GM21529 (cell line): ENCODE measurements around the gene MINAR1.

ENCODE experiments used
- ATAC-seq: cut with Tn5 transposase; IDR thresholded peaks from one replicate; pipeline ENCODE4 v1.9.1; 2021; ENCODE audit not compliant: unreplicated experiment

Gene MINAR1

DNA sequence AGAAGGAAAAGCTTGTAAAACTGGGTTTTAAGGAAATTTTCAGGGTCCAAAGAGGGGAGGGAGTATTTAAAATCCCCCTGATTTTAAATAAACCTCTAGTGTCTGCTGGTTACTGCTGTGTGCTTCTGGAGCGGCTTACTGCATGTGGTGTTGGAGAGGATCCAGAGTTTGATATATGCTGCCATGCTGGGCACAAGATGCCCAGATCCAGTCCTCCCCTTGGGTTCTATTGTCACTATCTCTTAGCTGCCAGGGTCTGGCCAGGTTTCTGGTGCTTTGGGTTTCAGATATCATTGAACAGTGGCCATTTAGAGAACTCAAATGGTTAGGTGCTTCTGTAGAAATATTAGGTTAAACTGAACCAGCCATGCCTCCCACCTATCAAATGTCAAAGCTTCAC is 27.5 kb downstream of the MINAR1 start:
- ATAC-seq: no peak

DNA sequence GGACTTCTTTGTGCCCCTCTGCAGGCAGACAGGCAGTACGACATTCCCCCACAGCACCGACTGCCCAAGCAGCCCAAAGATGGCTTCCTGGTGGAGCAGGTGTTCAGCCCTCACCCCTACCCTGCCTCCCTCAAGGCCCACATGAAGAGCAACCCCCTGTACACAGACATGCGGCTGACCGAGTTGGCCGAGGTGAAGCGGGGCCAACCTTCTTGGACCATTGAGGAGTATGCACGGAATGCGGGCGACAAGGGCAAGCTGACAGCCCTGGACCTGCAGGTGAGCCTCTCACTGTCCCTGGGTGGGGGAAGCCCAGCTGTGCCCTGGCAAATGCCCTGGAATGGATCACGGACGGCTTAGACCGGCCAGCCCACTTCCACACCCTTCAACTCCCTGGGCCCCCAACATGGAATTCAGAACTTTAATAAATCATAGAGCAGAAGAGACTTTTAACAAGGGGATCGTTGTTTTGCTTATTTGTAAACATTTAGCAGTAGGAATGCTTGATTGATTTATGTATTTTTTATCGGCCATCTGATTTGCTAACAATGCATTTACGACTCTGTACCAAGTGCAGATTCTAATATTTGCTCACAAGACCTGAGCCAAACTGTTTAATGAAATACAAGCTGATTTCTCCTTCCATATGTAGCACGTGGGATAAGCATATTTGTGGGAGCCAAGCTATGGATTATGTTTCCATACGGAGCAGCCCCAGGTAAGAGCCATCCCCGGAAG is 31.1 kb downstream of the MINAR1 start:
- ATAC-seq: no peak

DNA sequence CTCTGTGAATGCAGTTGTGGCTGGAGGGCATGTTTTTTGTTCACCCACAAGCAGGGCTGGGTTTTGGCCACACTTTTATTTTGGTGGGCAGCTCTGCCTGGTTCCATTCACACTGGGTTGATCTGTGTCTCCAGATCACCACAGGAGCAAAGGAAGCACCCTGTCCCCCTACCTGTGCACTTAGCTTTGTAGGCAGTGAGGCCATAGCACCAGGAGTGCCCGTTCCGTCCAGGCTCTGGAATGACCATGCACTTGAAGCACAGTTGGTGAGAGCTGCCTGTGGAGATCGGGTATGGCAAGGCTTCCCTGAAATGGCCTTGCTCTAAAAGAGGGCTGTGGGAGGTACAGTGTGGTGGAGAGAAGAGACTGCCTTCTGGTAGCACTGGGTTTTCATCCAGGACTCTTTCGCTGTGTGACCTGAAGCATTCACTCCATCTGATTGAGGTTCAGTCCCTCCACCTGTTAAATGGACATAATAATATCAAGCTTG is 31.7 kb downstream of the MINAR1 start:
- no peak for ATAC-seq

DNA sequence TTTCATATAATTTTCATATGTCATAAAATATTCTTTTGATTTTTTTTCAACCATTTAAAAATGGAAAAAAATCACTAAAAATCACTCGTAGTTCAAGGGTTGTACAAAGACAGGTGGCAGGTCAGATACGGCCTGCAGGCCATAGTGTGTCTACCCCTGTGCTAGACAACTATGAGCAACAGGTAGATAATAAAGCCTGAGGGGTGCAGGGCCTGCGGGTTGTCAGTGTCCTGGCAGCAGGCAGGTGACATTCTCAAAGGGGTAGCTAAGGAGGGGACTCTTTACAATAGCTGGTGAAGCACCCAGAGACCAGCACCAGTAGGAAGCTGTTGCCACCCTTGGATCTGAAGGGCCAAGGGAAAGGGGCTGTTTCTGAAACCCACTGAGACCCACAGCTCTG is 34.4 kb downstream of the MINAR1 start:
- ATAC-seq: no peak

DNA sequence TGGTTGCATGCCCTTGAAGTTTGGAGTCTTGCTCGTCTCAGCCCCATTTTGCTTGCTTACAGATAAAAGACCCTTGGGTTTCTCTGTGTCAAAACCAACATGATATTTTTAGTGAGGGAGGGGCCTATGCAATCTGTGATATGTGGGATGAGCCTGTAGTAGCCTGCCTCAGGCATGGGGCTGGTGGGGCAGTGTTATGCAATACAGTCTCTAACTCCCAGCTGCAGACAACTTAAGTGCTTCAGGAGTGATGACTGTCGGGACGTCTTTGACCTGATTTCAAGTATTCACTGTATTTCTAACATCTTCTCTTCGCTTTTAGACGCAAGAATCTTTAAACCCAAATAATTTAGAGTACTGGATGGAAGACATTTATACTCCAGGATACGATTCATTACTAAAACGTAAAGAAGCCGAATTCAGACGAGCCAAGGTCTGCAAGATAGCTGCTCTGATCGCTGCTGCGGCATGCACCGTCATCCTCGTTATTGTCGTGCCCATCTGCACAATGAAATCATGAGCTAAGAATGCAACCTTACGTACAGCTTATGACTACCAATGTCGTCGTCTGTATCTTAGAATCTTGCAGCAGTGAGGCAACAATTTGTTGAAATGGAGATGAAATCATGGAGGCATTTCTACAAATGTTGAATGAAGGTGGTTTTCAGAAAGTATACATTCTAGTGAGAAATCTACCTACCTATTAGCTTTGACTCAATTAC is 35.9 kb downstream of the MINAR1 start:
- ATAC-seq: no peak

DNA sequence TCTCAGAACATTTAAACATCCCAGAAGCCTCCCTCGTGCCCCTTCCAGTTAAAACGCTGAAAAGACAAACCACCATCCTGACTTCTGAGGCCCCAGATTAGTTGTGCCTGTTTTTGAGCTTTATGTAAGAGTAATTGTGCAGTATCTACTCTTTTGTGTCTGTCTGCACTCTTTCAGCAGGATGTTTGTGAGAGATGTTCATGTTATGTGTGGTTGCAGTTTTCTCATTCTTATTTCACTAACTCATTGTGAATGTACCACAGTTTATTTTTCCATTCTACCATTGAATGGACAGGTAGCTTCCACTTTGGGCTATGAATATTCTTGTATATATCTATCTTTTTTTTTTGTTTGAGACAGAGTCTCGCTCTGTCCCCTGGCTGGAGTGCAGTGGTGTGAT is 40.3 kb downstream of the MINAR1 start:
- no peak for ATAC-seq

DNA sequence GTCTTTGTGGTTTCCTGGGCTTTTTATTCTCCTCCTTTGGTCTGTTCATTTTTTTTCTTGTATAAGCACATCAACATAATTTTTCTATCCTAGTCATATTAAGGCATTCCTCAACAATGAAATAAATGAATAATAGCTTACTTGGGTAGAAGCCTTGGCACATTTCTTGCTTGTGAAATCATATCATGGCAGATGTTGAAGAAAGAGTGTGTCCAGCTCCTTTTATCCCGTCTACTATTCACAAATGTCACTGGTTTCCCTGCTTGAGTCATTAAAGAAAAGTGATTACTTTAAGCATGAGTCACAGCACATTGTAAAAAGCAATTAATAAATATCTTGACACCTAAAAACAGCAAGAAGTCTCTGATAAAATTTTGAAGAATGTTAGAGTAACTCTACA is 42.1 kb downstream of the MINAR1 start:
- no peak for ATAC-seq

DNA sequence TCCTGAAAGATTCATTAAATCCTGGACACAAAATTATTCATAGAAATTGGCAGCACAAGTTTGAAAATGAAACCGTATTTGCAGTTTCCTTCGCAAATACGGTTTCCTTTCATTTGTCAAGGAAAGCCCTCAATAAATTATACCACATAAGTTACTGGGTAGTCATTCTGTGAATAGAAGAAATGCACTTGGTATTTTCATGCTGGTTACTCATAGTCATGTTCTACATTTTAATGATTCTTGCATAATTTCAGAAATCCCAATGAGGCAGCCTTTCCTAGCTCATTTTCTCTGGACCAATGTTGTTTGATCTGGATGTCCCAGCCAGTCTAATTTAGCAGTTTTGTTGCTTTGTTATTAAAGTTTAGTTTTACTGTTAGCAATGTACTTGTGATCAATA is 43.2 kb downstream of the MINAR1 start:
- no peak for ATAC-seq

DNA sequence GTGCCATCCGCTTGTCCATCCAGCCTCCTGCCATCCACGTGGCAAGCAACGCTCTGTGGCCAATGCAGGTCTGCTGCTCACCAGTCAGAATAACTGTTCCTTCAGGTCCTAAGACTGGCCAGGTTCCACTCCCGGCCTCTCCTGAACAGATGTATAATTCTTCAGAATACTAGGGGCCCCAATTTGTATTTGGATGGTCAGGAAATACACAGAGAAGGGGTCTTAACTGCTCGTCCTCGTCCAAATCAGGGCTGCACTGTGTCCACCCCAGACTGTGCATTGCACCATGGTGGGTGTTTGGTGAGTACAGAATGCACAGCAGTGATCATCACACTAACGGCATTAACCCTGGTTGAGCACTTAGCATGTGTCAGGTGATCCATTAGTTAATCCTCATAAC is 46.0 kb downstream of the MINAR1 start:
- no peak for ATAC-seq

DNA sequence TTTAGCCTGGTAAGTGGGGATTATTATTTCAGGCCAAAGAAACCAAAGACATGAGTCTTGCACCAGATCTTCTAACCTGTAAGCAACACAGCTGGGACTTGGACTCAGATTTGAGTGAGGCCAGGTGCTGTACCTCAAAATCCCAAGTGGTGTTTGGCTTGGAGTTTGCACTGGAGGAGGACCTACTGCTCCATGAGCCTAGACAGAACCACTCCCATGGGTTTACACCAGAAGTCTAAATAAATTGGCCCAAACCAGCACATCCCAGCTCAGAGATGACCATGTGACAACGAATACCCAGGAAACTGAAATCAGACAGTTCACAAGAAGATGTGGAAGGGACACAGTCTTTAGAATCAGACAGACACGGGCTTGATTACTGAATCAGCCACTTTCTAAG is 47.5 kb downstream of the MINAR1 start:
- ATAC-seq: no peak

DNA sequence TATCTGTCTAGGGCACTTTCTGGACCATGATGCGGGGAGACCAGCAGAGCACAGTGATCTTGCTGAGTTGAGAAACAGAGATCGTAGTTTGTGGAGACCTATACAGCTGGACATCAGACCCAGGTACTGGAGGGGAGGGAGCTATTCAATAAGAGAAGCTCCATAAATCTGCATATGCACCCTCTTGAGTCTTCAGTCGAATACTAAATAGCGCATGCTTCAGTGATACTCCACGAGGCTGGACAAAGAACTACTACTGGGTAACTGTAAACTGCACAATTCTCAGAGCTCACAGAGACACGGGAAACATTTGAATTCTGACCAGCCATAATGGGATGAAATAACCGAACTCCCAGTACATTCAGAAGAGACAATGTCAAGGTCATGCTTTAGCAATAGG is 49.7 kb downstream of the MINAR1 start:
- no peak for ATAC-seq
